OCI-LY3 (cell line): Measurements from ENCODE around the gene ADAMTS2.

Experiments
- H2AFZ ChIP-seq: fragments of 200-600, 300-600 bp; shearing (Covaris generic); 2 replicates; pipeline ENCODE4 v1.6.0; 2014; ENCODE audit warnings: antibody characterized with exemption, low read depth, low read length
- H3K27ac ChIP-seq: fragments of 200-600, 300-600 bp; sonication (generic); 2 replicates; pipeline ENCODE4 v1.5.1; 2014; ENCODE audit warnings: mild to moderate bottlenecking, low read length, moderate library complexity, mixed read lengths
- H3K27me3 ChIP-seq: fragments of 200-600, 300-600 bp; sonication (generic); 2 replicates; pipeline ENCODE4 v1.6.1; 2014; ENCODE audit warnings: low read depth, low read length, mixed read lengths
- H3K36me3 ChIP-seq: fragments of 200-600, 300-600 bp; sonication (generic); replicated peaks from 2 replicates; pipeline ENCODE3; 2014; ENCODE audit warnings: low read depth, low read length, mixed read lengths
- H3K4me1 ChIP-seq: fragments of 300-600, 200-600 bp; sonication (generic); 2 replicates; pipeline ENCODE4 v1.6.1; 2014; ENCODE audit warnings: low read length, mixed read lengths
- H3K4me2 ChIP-seq: fragments of 200-600, 300-600 bp; sonication (generic); 2 replicates; pipeline ENCODE4 v1.6.1; 2014; ENCODE audit warnings: low read length, mixed read lengths
- H3K4me3 ChIP-seq: fragments of 300-600, 200-600 bp; sonication (generic); 2 replicates; pipeline ENCODE4 v1.5.1; 2014; ENCODE audit warnings: antibody characterized with exemption, mild to moderate bottlenecking, low read length, moderate library complexity
- H3K79me2 ChIP-seq: fragments of 300-600, 200-600 bp; shearing (Covaris generic); 2 replicates; pipeline ENCODE4 v1.6.1; 2014; ENCODE audit warnings: mild to moderate bottlenecking, low read length, mixed read lengths
- H3K9ac ChIP-seq: fragments of 300-600, 200-600 bp; shearing (Covaris generic); 2 replicates; pipeline ENCODE4 v1.6.0; 2014; ENCODE audit warnings: mild to moderate bottlenecking, low read length, moderate library complexity
- H3K9me3 ChIP-seq: fragments of 200-600, 300-600 bp; shearing (Covaris generic); 2 replicates; pipeline ENCODE4 v1.6.1; 2014; ENCODE audit warnings: low read length, mixed read lengths; ENCODE audit not compliant: insufficient read depth
- H4K20me1 ChIP-seq: fragments of 200-600, 300-600 bp; sonication (generic); 2 replicates; pipeline ENCODE4 v1.6.1; 2016; ENCODE audit warnings: low read length, mixed read lengths; ENCODE audit not compliant: insufficient read depth
- CTCF ChIP-seq: fragments of 200-600, 300-600 bp; sonication (generic); IDR thresholded peaks from 2 replicates; pipeline ENCODE4 v1.5.1; 2014; ENCODE audit warnings: antibody characterized with exemption, low read length, low read depth
- EZH2phosphoT487 ChIP-seq: fragments of 200-600 bp; shearing (Covaris generic); IDR thresholded peaks from 2 replicates; pipeline ENCODE4 v1.6.1; 2018; ENCODE audit warnings: antibody characterized with exemption, mixed run types, low read depth

The ADAMTS2 gene

GRCh38 chr5:179229331-179229831 is 115.9 kb downstream of the ADAMTS2 start:
- H3K4me3 ChIP-seq, result no peak overlapping the region
- no peaks in the 10 kb centered on the region for H3K9me3 ChIP-seq
- H3K27me3 ChIP-seq, result no peaks in the 10 kb centered on the region
- no peak overlapping the region for H3K27ac ChIP-seq
- no peaks in the 10 kb centered on the region for H3K36me3 ChIP-seq
- H4K20me1 ChIP-seq, result no peaks in the 10 kb centered on the region
- no peaks in the 10 kb centered on the region for H3K4me1 ChIP-seq
- no peak overlapping the region for H2AFZ ChIP-seq
- no peak overlapping the region for H3K4me2 ChIP-seq
- TF ChIP-seq EZH2phosphoT487 (no peak), CTCF (no peak)
- H3K79me2 ChIP-seq, result no peaks in the 10 kb centered on the region
- H3K9ac ChIP-seq, result no peak overlapping the region

GRCh38 chr5:179228341-179229121 is 116.7 kb downstream of the ADAMTS2 start:
- no peak overlapping the region for H3K9ac ChIP-seq

GRCh38 chr5:179227580-179228311 is 117.5 kb downstream of the ADAMTS2 start:
- Histone ChIP-seq H3K4me2 (no peak overlapping the region), H3K9ac (no peak overlapping the region), H3K27ac (no peak overlapping the region), H2AFZ (no peak overlapping the region), H3K27me3 (no peaks in the 10 kb centered on the region), H3K9me3 (no peaks in the 10 kb centered on the region), H3K79me2 (no peaks in the 10 kb centered on the region), H3K36me3 (no peaks in the 10 kb centered on the region), H3K4me1 (no peaks in the 10 kb centered on the region), H4K20me1 (no peaks in the 10 kb centered on the region), H3K4me3 (no peak overlapping the region)
- no peak for TF ChIP-seq EZH2phosphoT487
- TF ChIP-seq CTCF, result no peak

More at GRCh38 chr5:179228341-179229121, 116.7 kb downstream of the ADAMTS2 start:
- H3K4me3 ChIP-seq, result no peak overlapping the region
- H3K27ac ChIP-seq, result no peak overlapping the region
- H3K4me1 ChIP-seq, result no peaks in the 10 kb centered on the region
- no peaks in the 10 kb centered on the region for H3K27me3 ChIP-seq
- no peak overlapping the region for H3K4me2 ChIP-seq
- TF ChIP-seq EZH2phosphoT487, result no peak
- TF ChIP-seq CTCF, result no peak
- H3K79me2 ChIP-seq, result no peaks in the 10 kb centered on the region
- H2AFZ ChIP-seq, result no peak overlapping the region
- no peaks in the 10 kb centered on the region for H4K20me1 ChIP-seq
- no peaks in the 10 kb centered on the region for H3K36me3 ChIP-seq
- no peaks in the 10 kb centered on the region for H3K9me3 ChIP-seq

GRCh38 chr5:179227229-179227579 is 118.1 kb downstream of the ADAMTS2 start:
- Histone ChIP-seq H3K9me3 (no peaks in the 10 kb centered on the region), H3K36me3 (no peaks in the 10 kb centered on the region), H3K27ac (no peak overlapping the region), H4K20me1 (no peaks in the 10 kb centered on the region), H3K9ac (no peak overlapping the region), H3K27me3 (no peaks in the 10 kb centered on the region), H3K79me2 (no peaks in the 10 kb centered on the region), H3K4me3 (no peak overlapping the region), H3K4me2 (no peak overlapping the region), H3K4me1 (no peaks in the 10 kb centered on the region), H2AFZ (no peak overlapping the region)
- TF ChIP-seq CTCF (no peak), EZH2phosphoT487 (no peak)
